NCI-H1048 (cell line): Measurements from ENCODE around the gene MTPN.

Source experiments
- DNase-seq: peaks from one replicate; lab custom pipeline; 2025; lab: John Stamatoyannopoulos, UW

MTPN gene

DNA sequence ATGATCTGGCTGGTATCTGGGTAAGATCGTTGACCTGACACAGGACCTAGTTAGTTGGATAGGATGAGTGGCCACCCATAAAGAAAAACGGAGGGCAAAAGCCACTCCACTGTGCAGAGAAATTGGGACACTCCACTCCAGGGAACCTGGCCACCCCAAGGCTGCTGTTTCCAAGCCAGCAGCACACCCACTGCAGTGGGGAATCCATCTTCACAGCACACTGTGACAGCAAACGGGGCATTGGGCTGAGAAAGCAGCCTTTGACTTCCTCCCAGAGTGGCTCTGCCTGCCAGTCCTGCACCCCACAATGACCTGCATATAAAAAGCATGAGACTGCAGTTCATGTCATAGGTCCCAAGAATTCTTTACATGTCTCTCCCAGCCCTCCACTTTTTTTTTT is 52.9 kb downstream of the MTPN start:
- DNase-seq: no peak

DNA sequence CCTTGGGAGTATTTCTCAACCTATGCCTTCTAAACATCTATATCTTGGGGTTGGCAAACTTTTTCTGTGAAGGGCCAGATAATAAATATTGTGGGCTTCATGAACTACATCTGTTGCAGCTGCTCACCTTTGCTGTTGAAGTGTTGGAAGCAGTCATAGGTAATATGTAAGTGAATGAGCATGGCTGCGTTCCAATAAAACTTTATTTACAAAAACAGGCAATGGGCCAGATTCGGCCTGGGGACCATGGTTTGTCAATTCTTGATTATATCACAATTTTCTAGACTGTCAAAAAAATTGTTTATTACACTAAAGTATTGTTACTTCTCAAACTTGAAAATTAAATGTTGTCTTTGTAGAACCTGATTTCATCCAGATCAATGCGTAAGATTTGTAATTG is 54.9 kb downstream of the MTPN start:
- DNase-seq: no peak

GRCh38 chr7:135920478-135920877 is 56.7 kb downstream of the MTPN start:
- DNase-seq: no peak

GRCh38 chr7:135919071-135919841 is 57.9 kb downstream of the MTPN start:
- no peak for DNase-seq

DNA sequence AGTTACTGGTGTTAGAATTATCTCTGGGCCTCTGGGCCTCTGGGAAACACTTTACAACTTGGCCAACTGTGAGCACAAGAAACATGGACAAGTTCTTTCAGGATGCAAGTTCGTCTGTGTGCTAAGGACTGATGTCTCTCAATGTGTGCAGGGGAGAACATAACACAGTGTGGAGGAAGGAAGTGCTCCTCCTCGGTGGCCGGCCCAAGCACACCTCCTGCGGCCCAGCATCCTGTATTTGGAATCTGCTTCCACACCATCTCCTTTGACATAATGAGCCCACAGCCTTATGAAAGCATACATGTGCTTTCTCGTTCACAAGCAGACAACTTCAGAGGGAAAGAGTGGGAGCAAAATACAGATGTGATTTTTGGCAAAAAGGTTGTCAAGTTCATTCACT is 59.0 kb downstream of the MTPN start:
- no peak for DNase-seq

- no peak for DNase-seq
These were observed 59.4 kb downstream of the MTPN start for GRCh38 chr7:135917721-135918120.

GRCh38 chr7:135914346-135914745 is 62.8 kb downstream of the MTPN start:
- no peak for DNase-seq

- DNase-seq: no peak
These were observed 63.8 kb downstream of the MTPN start for GRCh38 chr7:135913404-135913803.

GRCh38 chr7:135911099-135911498 is 66.1 kb downstream of the MTPN start:
- no peak for DNase-seq

DNA sequence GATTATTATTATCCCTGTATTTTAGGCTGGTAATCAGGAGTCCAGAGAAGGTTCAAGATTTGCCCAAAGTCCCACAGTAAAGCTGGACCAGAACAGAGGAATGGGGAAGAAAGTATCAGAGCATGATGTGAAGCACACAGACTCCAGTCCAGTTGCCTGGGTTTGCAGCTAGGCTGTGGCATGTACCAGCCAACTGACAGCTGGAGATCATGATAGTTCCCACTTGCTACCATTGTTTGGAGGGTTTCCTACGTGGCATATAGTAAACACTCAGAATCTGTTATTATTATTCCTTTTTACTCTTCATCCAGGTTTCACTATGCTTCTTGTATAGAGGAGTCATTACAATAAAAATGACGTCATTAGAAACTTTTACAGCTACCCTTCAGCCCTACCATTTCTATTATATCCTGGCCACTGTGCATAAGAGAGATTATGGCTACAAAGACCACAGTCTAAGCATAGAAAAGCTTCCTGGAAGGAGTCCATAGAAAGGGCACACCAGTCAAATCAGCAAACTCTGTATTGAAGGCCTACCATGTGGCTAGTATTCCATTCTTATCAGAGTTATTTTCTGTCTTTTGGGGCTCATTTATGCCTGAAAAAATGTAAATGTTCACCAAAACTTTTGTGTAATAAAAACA is 66.6 kb downstream of the MTPN start:
- DNase-seq: no peak

GRCh38 chr7:135905858-135906257 is 71.3 kb downstream of the MTPN start:
- DNase-seq: no peak

GRCh38 chr7:135905355-135905754 is 71.8 kb downstream of the MTPN start:
- no peak for DNase-seq

GRCh38 chr7:135904282-135904681 is 72.9 kb downstream of the MTPN start:
- no peak for DNase-seq

- DNase-seq: no peak
These were observed 75.3 kb downstream of the MTPN start for GRCh38 chr7:135901585-135902540.

DNA sequence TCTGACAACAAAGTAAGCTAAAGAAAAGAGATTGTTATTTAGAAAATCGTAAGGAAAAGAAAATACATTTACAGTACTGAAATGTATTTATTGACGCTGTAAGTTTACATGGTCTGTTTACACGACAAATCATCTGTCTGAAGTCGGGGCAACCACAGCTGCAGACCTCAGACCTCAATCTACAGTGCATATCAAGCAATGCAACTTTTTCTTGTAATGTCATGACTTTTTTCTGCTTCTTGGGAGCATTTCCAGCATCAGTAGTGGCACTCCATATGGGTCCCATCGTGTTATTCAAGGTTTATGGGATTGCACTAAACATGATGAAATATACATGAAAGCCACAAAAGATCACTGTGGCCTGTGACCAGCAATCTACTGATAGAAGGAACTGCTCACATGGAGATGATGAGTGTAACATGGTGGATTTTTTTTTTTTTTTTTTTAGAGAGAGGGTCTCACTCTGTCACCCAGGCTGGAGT is 77.1 kb downstream of the MTPN start:
- no peak for DNase-seq

GRCh38 chr7:135899458-135900064 is 77.6 kb downstream of the MTPN start:
- no peak for DNase-seq

- no peak for DNase-seq
These were observed 78.9 kb downstream of the MTPN start for GRCh38 chr7:135898226-135898625.

DNA sequence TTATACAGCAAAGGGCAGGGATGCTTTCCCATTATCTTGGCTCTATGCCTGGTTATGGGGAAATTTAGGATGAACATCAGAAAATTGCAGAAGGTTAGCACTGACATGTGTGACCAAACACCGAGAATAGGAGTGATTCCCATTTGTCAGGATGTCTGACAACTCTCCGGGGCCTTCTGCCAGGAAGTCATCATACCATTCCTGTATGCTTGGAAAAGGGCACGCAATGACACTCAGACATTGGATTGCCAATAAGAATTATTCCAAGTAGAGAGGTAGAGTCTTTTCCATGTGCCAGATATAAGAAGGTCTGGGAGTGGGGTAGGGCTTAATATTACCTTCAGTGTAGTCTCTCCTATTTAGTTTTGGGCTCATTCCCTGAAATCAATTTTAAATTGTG is 82.3 kb downstream of the MTPN start:
- no peak for DNase-seq

- DNase-seq: no peak
These were observed 87.3 kb downstream of the MTPN start for GRCh38 chr7:135889823-135890222.

- DNase-seq: no peak
These were observed 88.4 kb downstream of the MTPN start for GRCh38 chr7:135888740-135889139.

DNA sequence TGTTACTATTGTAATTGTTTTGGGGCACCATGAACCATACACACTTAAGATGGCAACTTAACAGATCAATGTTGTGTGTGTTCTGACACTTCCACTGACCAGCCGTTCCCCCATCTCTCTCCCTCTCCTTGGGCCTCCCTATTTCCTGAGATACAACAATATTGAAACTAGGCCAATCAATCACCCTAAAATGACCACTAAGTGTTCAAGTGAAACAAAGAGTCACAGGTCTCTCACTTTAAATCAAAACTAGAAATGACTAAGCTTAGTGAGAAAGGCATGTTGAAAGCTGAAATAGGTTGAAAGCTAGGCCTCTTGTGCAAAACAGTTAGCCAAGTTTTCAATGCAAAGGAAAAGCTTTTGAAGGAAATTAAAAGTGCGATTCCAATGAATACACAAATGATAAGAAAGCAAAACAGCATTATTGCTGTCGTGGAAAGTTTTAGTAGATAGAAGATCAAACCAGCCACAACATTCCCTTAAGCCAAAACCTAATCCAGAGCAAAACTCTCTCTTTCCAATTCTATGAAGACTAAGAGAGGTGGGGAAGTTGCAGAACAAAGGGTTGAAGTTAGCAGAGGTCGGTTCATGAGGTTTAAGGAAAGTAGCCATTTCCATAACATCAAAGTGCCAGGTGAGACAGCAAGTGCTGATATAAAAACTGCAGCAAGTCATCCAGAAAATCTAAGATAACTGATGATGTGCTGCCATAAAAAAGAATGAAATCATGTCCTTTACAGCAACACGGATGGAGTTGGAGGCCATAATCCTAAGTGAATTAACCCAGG is 90.6 kb downstream of the MTPN start:
- DNase-seq: no peak
